RPMI7951 (cell line): Measurements from ENCODE around the gene SLC2A5. TPM values are rescaled to one million over a fixed set of nuclear protein-coding genes. Genes with fewer than 3 reads are reported as not detected.

Experiments
- DNase-seq: peaks from one replicate; pipeline ENCODE4 v3.0.0-alpha.2; 2012; ENCODE audit warnings: low read depth
- total RNA-seq: library from RNA; depleted of rRNA; stranded (reverse); fragments of >200 nt; shearing (Covaris generic); gene quantifications from 2 replicates; pipeline ENCODE4 v1.2.3, GENCODE V29; 2014

The SLC2A5 gene
- total RNA-seq, 1 experiment from 2014 or later, result 4.3 TPM

GRCh38 chr1:9093091-9093490 lies 23.7 kb upstream of the SLC2A5 start:
- no peak for DNase-seq

DNA sequence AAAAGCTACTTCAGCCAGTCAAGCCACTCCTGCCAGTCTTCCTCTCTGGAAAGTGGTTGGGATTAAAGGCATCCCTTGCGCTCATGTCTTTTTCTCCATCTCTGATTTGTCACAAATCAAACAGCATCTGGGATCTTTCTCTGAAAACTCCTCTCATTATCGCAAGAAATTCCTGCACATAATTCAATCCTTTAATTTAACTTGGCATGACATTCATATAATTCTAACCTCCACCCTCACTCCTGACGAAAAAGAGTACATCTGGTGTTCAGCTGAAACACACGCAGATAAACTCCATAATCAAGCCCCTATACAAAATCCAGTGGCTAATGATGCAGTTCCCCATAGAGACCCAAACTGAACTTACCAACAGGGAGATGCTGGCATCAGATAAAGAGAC lies 19.4 kb upstream of the SLC2A5 start:
- DNase-seq, result no peak

DNA sequence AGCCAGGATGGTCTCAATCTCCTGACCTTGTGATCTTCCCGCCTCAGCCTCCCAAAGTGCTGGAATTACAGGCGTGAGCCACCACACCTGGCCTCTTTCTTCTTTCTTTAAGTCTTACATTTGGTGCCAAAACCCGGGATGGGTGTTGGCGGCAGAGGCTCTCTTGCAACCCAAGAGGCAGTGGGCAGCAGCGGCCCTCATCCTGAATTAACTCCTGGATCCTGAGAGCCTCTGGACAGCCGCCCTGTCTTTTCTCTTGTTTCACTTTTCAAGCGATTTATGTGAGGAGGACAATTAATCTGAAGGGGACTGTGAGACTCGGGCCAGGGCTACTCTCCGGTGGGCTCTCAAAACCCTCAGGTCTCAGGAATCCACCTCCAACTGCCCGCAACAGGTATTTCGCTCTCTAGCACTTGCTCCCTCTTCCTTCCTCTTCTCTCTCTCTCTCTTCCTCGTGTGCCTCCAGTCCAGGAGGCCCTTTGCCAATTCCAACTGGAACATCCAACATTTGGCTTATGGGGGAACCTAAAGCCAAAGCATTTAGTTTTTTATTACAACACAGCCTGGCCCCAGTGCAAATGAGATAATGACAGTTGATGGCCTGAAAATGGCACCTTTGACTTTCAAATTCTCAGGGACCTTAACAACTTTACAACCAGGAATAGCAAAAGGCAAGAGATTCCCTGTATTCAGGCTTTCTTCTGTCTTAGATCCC lies 18.1 kb upstream of the SLC2A5 start:
- no peak for DNase-seq

GRCh38 chr1:9086796-9087195 lies 17.4 kb upstream of the SLC2A5 start:
- DNase-seq, result peak; percentile 49

DNA sequence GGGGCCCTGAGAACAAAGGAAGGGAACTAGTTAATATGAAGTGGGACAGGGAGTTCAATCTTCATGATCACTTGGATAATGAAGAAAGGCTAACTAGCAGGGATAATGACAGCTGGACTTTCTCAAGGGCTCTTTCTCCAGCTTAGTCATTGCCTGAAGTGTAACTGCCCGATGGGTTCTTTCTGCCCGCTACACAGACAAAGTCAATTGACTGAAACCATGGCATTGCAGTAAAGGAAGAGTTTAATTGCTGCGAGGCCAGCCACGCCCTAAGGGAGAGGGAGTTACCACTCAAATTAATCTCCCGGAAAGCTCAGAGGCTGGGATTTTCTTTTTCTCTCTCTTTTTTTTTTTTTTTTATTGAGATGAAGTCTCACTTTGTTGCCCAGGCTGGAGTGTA lies 16.6 kb upstream of the SLC2A5 start:
- peak; percentile 90 for DNase-seq

DNA sequence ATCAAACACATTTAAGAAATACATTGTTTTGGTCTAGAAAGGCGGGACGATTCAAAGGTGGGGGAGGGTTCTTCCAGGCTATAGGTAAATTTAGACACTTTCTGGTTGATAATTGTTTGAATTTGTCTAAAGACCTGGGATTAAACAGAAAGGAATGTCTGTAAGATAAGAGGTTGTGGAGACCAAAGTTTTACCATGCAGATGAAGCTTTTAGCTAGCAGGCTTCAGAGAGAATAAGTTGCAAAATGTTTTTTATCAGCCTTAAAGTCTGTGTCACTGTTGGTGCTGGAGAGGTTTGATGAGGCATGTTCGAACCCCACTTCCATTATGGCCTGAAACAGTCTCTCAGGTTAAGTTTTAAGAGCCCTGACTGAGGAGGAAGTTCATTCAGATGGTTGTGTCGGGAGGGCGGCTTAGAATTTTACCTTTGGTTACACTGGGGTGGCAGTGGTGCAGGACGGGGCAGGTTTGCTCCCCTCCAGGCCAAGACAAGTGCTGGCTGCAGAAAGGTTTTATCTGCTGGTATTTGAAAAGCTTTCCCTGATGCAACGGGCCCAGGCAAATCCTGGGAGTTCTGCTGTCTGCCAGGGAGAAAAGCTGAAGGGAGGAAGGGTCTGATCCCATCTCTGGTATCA lies 16.0 kb upstream of the SLC2A5 start:
- DNase-seq, result no peak

DNA sequence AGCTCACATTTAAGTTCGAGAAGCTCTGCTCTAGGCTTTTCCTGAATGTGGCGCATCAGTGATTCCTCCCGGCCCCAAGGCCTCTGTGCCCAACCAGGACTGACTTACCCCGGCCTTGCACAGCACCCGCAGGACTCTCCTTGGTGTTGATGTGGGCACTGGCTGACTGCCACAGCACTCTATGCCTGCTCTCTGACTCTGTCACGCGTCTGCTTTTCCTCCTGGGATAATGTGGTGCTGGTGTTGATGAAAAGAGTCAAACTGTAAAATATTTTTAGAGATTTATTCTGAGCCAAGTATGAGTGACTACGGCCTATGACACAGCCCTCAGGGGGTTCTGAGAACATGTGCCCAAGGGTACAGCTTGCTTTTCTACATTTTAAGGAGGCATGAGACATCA lies 15.5 kb upstream of the SLC2A5 start:
- DNase-seq, result peak; percentile 92

DNA sequence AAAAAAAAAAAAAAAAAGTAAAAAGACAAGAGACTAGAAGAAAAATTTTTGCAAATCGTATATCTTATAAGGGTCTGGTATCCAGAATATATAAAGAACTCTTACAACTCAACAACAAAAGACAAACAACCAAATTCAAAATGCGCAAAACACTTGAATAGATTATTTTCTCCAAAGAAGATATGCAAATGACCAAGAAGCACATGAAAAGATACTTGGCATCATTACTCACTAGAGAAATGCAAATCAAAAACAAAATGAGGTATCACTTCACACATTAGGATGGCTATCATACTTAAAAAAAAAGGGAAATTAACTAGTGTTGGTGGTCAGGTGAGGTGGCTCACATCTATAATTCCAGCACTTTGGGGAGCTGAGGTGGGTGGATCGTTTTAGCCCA lies 12.0 kb upstream of the SLC2A5 start:
- DNase-seq, result no peak

DNA sequence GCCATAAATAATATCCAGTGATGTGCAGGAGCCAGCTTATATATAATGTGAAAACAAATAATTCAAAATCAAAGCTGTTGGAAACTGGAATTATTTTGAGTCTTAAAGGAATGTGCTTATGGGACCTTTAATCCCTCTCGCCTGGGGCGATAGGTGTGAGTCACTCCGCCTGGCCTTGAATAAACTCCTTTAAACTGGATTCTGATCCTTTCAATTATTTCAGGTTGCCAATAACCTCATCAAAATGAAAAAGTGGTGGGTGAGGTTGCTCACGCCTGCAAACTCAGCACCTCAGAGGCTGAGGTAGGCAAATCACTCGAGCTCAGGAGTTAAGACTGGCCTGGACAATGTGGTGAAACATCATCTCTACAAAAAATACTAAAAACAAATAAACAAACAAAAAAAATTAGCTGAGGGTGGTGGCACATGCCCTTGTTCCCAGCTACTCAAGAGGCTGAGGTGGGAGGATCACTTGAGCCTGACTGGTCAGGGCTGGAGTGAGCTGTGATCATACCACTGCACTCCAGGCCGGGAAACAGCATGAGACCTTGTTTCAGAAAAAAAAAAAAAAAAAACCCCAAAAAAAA lies 11.4 kb upstream of the SLC2A5 start:
- peak; percentile 91 for DNase-seq

- no peak for DNase-seq
These were observed 10.7 kb upstream of the SLC2A5 start for GRCh38 chr1:9079988-9080704.

DNA sequence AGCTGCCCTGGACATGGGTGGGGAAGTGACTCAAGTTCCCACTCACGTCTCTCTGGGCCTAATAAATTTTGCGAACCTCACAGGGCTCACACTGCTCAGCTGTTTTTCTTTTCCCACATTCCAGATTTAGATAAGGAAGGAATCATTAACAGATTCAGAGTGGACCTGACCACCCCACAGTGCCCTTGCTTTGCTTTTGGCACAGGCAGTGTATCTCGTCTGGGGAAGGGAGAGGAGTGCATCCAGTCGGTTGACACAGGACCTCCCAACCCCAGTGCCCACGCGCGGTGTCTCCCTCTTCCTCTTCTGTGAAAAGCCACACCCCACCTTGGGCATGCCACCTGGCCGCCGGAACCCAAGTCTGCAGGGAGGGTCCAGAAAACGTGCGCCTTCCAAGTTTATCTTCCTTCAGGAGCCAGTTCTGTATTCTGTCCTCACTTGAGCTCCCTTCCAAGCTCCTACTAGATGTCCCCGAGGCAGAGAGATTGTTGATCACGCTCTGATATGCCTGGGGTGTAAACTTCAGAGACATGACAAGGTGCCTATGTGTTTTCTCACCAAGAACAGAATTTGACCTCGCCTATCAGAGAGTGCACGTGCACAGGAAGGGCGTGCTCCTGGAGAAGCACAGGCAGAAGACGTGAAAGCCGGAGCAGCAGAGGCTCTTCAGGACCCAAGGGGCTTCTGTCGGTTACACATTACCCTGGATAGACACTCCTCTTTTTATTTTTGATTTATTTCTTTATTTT lies 9.5 kb upstream of the SLC2A5 start:
- DNase-seq, result peak; percentile 74

DNA sequence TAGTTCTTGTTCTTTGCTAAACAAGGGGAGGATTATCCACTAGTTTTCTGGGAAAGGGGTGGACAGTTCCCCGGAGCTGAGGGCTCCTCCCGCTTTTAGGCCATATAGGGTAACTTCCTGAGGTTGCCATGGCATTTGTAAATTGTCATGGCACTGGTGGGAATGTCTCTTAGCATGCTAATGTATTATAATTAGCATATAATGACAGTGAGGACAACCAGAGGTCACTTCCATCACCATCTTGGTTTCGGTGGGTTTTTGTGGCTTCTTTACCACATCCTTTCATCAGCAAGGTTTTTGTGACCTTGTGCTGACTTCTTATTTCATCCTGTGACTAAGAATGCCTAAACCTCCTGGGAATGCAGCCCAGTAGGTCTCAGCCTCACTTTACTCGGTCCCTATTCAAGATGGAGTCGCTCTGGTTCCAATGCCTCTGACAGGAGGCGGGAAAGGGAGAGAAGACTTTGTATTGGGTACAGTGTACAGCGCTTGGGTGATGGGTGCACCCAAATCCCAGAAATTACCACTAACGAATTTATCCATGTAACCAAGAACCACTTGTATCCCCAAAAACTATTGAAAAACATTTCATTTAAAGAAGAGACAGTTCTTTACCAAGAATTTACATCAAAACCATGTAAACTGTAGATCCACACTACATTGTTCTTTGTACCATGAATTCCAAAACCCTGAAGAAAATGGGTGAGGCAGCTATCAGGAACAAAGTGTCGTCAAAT lies 8.7 kb upstream of the SLC2A5 start:
- peak; percentile 100 for DNase-seq

DNA sequence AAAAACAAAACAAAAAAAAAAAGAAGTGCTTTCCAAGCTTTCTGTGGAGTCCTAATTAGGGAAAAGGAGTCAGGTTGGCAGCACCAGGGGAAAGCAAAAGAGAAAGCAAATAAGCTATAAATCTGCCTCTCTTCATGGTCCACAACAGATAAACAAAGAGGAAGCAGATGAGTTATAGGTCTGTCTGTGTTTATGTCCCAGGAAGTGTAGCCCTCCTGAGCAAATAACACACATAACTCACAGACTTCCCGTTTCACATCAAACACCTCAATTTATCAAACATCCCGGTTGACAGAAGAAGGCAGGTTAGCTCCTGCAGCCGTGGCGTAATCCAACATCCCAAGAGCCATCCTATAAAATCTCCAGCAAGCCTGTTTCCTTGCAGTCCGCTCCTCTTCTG lies 5.6 kb upstream of the SLC2A5 start:
- DNase-seq, result peak; percentile 57

DNA sequence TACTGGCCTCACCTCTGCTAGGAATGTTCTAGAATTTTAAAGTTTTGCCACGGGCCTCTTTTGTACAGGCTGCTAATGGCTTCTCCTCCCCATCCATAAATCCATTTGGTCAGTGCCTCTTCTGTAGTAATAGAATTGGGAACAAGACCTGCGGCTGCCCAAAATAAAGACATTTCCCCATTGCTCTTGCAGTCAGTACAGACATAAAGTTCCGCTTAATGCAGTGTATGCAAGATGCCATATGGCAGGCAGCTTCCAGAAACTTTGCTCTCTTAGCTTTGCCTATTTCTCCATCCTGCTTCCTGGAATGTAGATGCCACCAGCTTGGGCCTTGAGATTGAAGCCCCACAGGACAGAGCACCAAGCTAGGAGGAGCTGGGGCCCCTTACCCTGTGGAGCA lies 3.7 kb upstream of the SLC2A5 start:
- DNase-seq, result no peak

- DNase-seq, result no peak
These were observed 2.3 kb upstream of the SLC2A5 start for GRCh38 chr1:9071554-9072235.

GRCh38 chr1:9070486-9070885 lies 1.1 kb upstream of the SLC2A5 start:
- no peak for DNase-seq

GRCh38 chr1:9068981-9069325 lies 482 bp downstream of the SLC2A5 start:
- peak; percentile 54 for DNase-seq

GRCh38 chr1:9066945-9067807 lies 2.3 kb downstream of the SLC2A5 start:
- DNase-seq, result peak; percentile 94

- DNase-seq, result no peak
These were observed 4.2 kb downstream of the SLC2A5 start for GRCh38 chr1:9065213-9065751.
